ENCODE measurements around the gene ACTL6A. TPM values are rescaled to one million over a fixed set of nuclear protein-coding genes. Genes with fewer than 3 reads are reported as not detected.

The ACTL6A gene
- polyA plus RNA-seq, 1 experiment: 67.5 TPM

GRCh38 chr3:179630753-179631451 is 68.2 kb downstream of the ACTL6A start:
- no peak for TF ChIP-seq CTCF (IDR thresholded peaks at IDR 0.05; ENCODE audit: low read depth, low read length)
- POLR2A ChIA-PET: interaction anchor here (0.7 kb wide), 1 partner anchor 489 kb away, joined by 5 read pairs; no protein-coding TSS in a partner anchor
- CTCF ChIA-PET: no interaction called here
- no peak for DNase-seq (ENCODE audit: low read depth, low spot score)
- Histone ChIP-seq H3K27ac (ENCODE audit: low read depth, low read length) (no peak overlapping the region), H3K27me3 (ENCODE audit: control insufficient read depth, insufficient read depth, low read length) (no peaks in the 10 kb centered on the region), H3K9me3 (ENCODE audit: control insufficient read depth, insufficient read depth, low read length) (no peaks in the 10 kb centered on the region), H3K4me3 (ENCODE audit: low read depth, low read length) (no peak overlapping the region)

Small RNA genes within 50 kb of the gene (small RNA-seq; reads per million reads assigned to genes)
- gene AC090425.1 (ENCODE audit: insufficient read length, low read depth) (not detected), gene RF01210 (ENCODE audit: insufficient read length, low read depth) (not detected)

Other genes with a start within 250 kb of the ACTL6A start
- 17.6 and 21.3 TPM in 2 replicates for gene ZNF639, start 239.9 kb upstream of the ACTL6A start, polyA plus RNA-seq (2011; rRNA removed)
- 39.2 and 63.0 TPM in 2 replicates for gene MFN1, start 215.2 kb upstream of the ACTL6A start, polyA plus RNA-seq (2011; rRNA removed)
- 71.6 and 88.5 TPM in 2 replicates for gene GNB4, start 111.5 kb upstream of the ACTL6A start, polyA plus RNA-seq (2011; rRNA removed)
- gene MRPL47, start 41.7 kb downstream of the ACTL6A start, polyA plus RNA-seq (2011; rRNA removed): 65.0 and 87.9 TPM in 2 replicates
- gene NDUFB5, start 41.9 kb downstream of the ACTL6A start, polyA plus RNA-seq (2011; rRNA removed): 55.7 and 80.0 TPM in 2 replicates
- 13.2 and 15.2 TPM in 2 replicates for gene USP13, start 90.1 kb downstream of the ACTL6A start, polyA plus RNA-seq (2011; rRNA removed)